ENCODE measurements around the gene TTPAL.
A peak's percentile ranks its signal among the peaks of the same experiment; 100 is the strongest.

The TTPAL gene

GRCh38 chr20:44540834-44541233 lies 65.2 kb downstream of the TTPAL start:
- TF ChIP-seq CTCF (IDR thresholded peaks at IDR 0.05; ENCODE audit: poor library complexity, severe bottlenecking), result no peak
- no peak for DNase-seq (ENCODE audit: low spot score)
- Histone ChIP-seq H3K9me3 (ENCODE audit: severe bottlenecking) (no peaks in the 10 kb centered on the region), H3K27me3 (ENCODE audit: insufficient read depth, poor library complexity, severe bottlenecking) (no peaks in the 10 kb centered on the region), H3K4me1 (ENCODE audit: insufficient read depth, poor library complexity, severe bottlenecking) (peaks cover 7% of the 10 kb centered on the region), H3K36me3 (ENCODE audit: low read depth) (no peaks in the 10 kb centered on the region), H3K4me3 (ENCODE audit: severe bottlenecking) (no peak overlapping the region), H3K27ac (ENCODE audit: poor library complexity, severe bottlenecking) (no peak overlapping the region)
- ATAC-seq (ENCODE audit: low read depth), result peak; percentile 68

- TF ChIP-seq CTCF (IDR thresholded peaks at IDR 0.05; ENCODE audit: poor library complexity, severe bottlenecking), result no peak
- Histone ChIP-seq H3K36me3 (ENCODE audit: low read depth) (no peaks in the 10 kb centered on the region), H3K27ac (ENCODE audit: poor library complexity, severe bottlenecking) (no peak overlapping the region), H3K4me1 (ENCODE audit: insufficient read depth, poor library complexity, severe bottlenecking) (peaks cover 7% of the 10 kb centered on the region), H3K4me3 (ENCODE audit: severe bottlenecking) (no peak overlapping the region), H3K27me3 (ENCODE audit: insufficient read depth, poor library complexity, severe bottlenecking) (no peaks in the 10 kb centered on the region), H3K9me3 (ENCODE audit: severe bottlenecking) (no peaks in the 10 kb centered on the region)
- ATAC-seq (ENCODE audit: low read depth) (0 out of 3 replicates have a peak, but pooled peaks have one; percentile 21), DNase-seq (ENCODE audit: low spot score) (no peak)
Observed at GRCh38 chr20:44541992-44542391, 66.3 kb downstream of the TTPAL start.

GRCh38 chr20:44542890-44543289 lies 67.2 kb downstream of the TTPAL start:
- no peaks in the 10 kb centered on the region for H3K9me3 ChIP-seq (ENCODE audit: severe bottlenecking)
- no peak for TF ChIP-seq CTCF (IDR thresholded peaks at IDR 0.05; ENCODE audit: poor library complexity, severe bottlenecking)
- no peaks in the 10 kb centered on the region for H3K36me3 ChIP-seq (ENCODE audit: low read depth)
- no peak overlapping the region for H3K4me3 ChIP-seq (ENCODE audit: severe bottlenecking)
- no peak for ATAC-seq (ENCODE audit: low read depth)
- no peak overlapping the region for H3K27ac ChIP-seq (ENCODE audit: poor library complexity, severe bottlenecking)
- peaks cover 7% of the 10 kb centered on the region for H3K4me1 ChIP-seq (ENCODE audit: insufficient read depth, poor library complexity, severe bottlenecking)
- H3K27me3 ChIP-seq (ENCODE audit: insufficient read depth, poor library complexity, severe bottlenecking), result no peaks in the 10 kb centered on the region
- no peak for DNase-seq (ENCODE audit: low spot score)

- Histone ChIP-seq H3K4me1 (ENCODE audit: insufficient read depth, poor library complexity, severe bottlenecking) (peaks cover 7% of the 10 kb centered on the region), H3K9me3 (ENCODE audit: severe bottlenecking) (no peaks in the 10 kb centered on the region), H3K27ac (ENCODE audit: poor library complexity, severe bottlenecking) (no peak overlapping the region), H3K36me3 (ENCODE audit: low read depth) (no peaks in the 10 kb centered on the region), H3K4me3 (ENCODE audit: severe bottlenecking) (no peak overlapping the region), H3K27me3 (ENCODE audit: insufficient read depth, poor library complexity, severe bottlenecking) (no peaks in the 10 kb centered on the region)
- no peak for TF ChIP-seq CTCF (IDR thresholded peaks at IDR 0.05; ENCODE audit: poor library complexity, severe bottlenecking)
- no peak for DNase-seq (ENCODE audit: low spot score)
- ATAC-seq (ENCODE audit: low read depth), result no peak
Observed at GRCh38 chr20:44543358-44543757, 67.7 kb downstream of the TTPAL start.

Measured in RWPE2 (cell line).